Lower leg skin (tissue), 4 donors: ENCODE data around the gene MBD4. TPM values are rescaled to one million over a fixed set of nuclear protein-coding genes. Genes with fewer than 3 reads are reported as not detected.

Experiments used
- DNase-seq, 2 donors: peaks; one replicate each; pipeline ENCODE4 v3.0.0-alpha.2; 2019; ENCODE audit warnings: low spot score in 2 of 2
- H3K4me3 ChIP-seq: fragments of 200-600 bp; sonication (generic); 2 replicates; pipeline ENCODE4 v1.5.1; 2017; ENCODE audit warnings: mild to moderate bottlenecking, low read depth; ENCODE audit not compliant: poor library complexity, severe bottlenecking
- POLR2A ChIP-seq, 2 donors: fragments of 450-650 bp; IDR thresholded peaks; one replicate each; pipeline ENCODE4 v1.6.1; 2016 to 2017; ENCODE audit warnings: antibody characterized with exemption in 2 of 2, mild to moderate bottlenecking in 1 of 2, moderate library complexity in 1 of 2
- WGBS, 2 donors: methylation state at CpG; one replicate each; pipeline ENCODE4 v1.1.5; 2018; 5-methylcytosine and 5-hydroxymethylcytosine counted together
- intact Hi-C: fragments of 100-400 bp; cut with DNase I; formaldehyde crosslinking; loops from one replicate; pipeline ENCODE4 v1.15.0; 2023; ENCODE audit warnings: low total_unique reads
- total RNA-seq, 4 donors: library from RNA; depleted of rRNA; stranded (reverse); fragments of >200 nt; gene quantifications; one replicate each; pipeline ENCODE4 v1.1.0, GENCODE V29; 2016
- TF ChIP-seq, protein P1 (sequence below), 3 donors: fragments of 450-650 bp; IDR thresholded peaks; one replicate each; pipeline ENCODE4 v1.5.1; 2016; ENCODE audit warnings: antibody characterized with exemption in 3 of 3, mild to moderate bottlenecking in 3 of 3, moderate library complexity in 2 of 3

MBD4 gene
- total RNA-seq, 4 donors from 2014 or later, result 14.5 to 36.9 (median 18.4) TPM

DNA sequence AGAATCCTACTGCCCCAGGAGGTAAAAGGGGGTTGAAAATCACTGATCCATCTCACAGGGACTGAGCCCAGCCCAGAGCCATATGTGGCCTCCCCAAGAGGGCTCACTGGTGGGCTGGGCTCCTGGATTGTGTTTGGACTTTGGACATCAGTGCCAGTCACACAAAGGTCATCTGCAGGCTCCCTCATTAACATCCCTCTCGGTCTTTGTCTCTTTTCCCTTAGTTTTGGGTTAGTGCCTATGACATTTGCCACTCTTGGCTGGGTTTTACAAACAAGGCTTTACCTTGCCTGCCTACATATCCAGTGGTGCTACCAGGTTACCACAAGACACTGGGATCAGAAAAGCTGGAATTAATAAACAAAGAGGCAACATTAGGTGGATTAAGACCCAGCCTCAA is 28.2 kb upstream of the MBD4 start:
- intact Hi-C loops, result no loop called here
- WGBS, 2 donors, result 81 to 86% methylated on average over 1 of the region's 1 CpG
- DNase-seq, result no peak
- TF ChIP-seq, protein P1, sequence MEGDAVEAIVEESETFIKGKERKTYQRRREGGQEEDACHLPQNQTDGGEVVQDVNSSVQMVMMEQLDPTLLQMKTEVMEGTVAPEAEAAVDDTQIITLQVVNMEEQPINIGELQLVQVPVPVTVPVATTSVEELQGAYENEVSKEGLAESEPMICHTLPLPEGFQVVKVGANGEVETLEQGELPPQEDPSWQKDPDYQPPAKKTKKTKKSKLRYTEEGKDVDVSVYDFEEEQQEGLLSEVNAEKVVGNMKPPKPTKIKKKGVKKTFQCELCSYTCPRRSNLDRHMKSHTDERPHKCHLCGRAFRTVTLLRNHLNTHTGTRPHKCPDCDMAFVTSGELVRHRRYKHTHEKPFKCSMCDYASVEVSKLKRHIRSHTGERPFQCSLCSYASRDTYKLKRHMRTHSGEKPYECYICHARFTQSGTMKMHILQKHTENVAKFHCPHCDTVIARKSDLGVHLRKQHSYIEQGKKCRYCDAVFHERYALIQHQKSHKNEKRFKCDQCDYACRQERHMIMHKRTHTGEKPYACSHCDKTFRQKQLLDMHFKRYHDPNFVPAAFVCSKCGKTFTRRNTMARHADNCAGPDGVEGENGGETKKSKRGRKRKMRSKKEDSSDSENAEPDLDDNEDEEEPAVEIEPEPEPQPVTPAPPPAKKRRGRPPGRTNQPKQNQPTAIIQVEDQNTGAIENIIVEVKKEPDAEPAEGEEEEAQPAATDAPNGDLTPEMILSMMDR (IDR thresholded peaks at IDR 0.05), result no peak
- no peak for TF ChIP-seq POLR2A (IDR thresholded peaks at IDR 0.05)
- H3K4me3 ChIP-seq, result no peak overlapping the region

DNA sequence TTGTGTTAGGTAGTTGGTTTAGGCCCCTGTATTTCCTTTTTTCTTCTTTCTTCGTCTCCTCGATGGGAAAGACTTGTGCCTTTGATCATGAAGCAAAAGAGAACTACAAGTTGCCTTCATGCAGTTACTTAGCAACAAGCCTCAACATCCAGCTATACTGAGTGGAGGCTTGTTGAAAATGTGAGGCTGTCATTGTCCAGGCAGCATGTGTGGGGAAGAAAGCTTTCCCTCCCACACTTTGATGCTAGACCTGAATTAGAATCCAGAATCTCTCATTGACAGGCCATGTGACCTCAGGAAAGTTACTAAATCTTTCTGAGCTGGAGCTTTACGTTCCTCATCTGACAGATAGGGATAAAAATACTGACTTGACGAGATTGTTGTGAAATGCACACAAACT is 24.0 kb upstream of the MBD4 start:
- WGBS, 2 donors, result 83 to 93% methylated on average over 4 of the region's 4 CpGs
- intact Hi-C loops, result no loop called here
- no peak for TF ChIP-seq POLR2A (IDR thresholded peaks at IDR 0.05)
- TF ChIP-seq, protein P1 (IDR thresholded peaks at IDR 0.05), result no peak
- no peak overlapping the region for H3K4me3 ChIP-seq
- no peak for DNase-seq

DNA sequence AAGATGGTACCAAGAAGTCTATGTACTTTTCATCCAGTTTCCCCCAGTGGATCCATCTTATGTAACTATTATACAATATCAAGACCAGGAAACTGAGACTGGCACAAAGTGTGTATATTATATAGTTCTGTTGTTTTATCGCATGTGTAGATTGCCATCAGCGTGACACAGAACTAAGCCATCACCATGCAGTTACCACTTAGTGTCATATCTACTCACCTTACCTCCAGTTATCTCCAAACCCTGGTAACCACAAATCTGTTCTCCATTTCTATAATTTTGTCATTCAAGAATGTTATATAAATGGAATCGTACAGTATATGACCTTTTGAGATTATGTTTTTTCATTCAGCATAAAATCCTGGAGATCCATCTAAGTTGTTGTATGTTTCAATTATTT is 23.3 kb upstream of the MBD4 start:
- no peak for DNase-seq
- intact Hi-C loops, result no loop called here
- no peak for TF ChIP-seq POLR2A (IDR thresholded peaks at IDR 0.05)
- TF ChIP-seq, protein P1 (IDR thresholded peaks at IDR 0.05), result no peak
- 91 to 98% methylated on average over 3 of the region's 3 CpGs for WGBS, 2 donors
- H3K4me3 ChIP-seq, result no peak overlapping the region

DNA sequence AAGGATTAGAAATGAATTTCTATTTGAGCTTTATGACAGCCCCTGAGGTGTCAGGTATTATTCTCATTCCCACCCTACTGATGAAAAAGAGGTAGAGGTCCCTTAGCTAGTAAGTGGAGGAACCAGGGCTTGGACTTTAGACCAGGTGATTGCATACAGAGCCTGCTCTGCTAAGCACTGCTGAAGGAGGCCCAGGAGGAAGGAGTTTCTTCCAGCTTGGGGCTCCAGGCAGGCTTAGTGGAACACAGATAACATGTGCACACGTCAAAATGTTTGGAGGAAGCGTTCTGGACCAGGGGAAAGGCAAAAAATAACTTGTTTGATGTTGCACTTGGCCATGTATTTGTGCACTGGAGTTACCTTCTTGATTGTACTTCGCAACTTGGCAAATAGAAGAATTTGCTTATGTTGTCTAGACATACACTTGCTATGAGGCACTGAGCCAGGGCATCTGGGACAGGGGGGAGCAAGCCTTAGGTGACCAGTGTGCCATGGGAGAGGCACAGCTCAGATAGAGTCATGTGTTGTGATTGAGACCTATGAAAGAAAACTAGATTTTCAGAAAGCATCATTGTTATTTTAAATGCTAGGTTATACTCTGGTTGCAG is 22.7 kb upstream of the MBD4 start:
- no peak for DNase-seq
- H3K4me3 ChIP-seq, result no peak overlapping the region
- intact Hi-C loops, result no loop called here

DNA sequence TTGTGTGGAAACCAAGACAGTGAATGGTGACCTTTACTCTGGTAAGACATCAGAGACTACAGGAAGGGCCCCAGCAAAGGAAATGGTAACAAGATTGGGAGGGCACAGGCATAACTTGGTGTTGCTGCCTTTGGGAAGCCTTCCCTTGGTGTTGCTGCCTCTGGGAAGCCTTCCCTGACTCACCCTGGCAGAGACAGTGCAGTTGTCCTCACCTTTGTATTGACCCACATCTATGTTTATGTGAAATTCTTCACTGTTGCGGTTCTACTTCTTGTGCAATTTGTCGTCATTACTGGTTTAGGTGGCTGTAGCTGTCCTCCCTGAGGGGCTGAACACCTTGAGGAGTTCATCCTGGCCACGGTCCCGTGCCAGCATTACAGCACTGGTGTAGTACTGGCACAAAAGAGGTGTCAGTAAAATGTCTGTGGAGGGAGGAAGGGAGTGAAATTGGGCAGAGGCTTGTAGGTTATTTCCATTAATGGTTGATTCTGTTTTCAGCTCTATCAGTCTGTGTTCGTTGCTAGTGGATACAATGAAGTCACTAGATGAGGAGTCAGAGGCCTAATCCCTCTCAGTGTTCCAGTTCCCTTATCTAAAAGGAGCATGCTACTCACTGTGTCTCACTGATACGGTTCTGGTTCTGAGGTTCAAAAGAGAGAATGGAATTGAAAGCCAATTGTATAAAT is 21.9 kb upstream of the MBD4 start:
- no peak for DNase-seq
- WGBS, 2 donors, result 70 to 81% methylated on average over 6 of the region's 6 CpGs
- TF ChIP-seq POLR2A (IDR thresholded peaks at IDR 0.05), result no peak
- TF ChIP-seq, protein P1 (IDR thresholded peaks at IDR 0.05), result no peak
- H3K4me3 ChIP-seq, result no peak overlapping the region
- intact Hi-C loops, result no loop called here

More for the DNA sequence above, 22.7 kb upstream of the MBD4 start:
- TF ChIP-seq, protein P1 (IDR thresholded peaks at IDR 0.05), result no peak
- TF ChIP-seq POLR2A (IDR thresholded peaks at IDR 0.05), result no peak
- 97% methylated on average over 3 of the region's 3 CpGs for WGBS, 2 donors
